ENCODE data around the gene KDM4B. TPM values are rescaled to one million over a fixed set of nuclear protein-coding genes. Genes with fewer than 3 reads are reported as not detected.

KDM4B gene
- total RNA-seq, 2 donors from 2014 or later, result 57.0 to 63.1 TPM

DNA sequence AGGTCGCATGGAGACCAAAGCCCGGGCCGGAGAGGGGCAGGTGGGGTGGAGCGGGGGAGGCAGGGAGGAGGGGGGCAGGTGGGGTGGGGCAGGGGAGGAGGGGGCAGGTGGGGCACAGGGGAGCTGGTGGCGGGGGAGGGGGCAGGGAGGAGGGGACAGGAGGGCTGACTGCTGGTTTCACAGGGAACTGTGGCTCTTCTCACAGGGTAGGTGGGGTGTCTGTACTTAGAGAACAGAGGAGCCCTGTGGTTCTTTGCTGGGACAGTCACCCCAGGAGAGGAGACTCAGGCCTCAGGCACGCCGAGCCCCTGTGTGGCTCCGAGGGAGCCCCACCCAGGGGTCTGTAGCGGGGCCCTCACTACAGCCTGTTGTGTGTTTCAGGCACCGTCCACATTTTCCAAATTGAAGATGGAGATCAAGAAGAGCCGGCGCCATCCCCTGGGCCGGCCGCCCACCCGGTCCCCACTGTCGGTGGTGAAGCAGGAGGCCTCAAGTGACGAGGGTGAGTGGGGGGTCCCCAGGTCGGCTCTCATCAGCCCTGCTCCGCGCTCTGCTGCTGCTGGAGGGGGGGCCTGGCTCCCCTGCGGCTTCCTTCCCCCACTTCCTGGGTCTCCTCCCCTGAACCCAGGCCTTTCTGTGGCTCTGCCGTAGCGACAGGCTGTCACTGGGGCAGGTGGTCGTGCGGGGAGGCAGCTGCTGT, 162.7 kb downstream of the KDM4B start:
- ATAC-seq (no peak), DNase-seq (ENCODE audit: low spot score) (no peak)
- Mint-ChIP-seq H3K36me3 (no peaks in the 10 kb centered on the region), H3K4me1 (ENCODE audit: low read depth in 2 of 2) (peaks cover 11 to 14% of the 10 kb centered on the region in 2 donors), H3K27ac (no peak overlapping the region), H3K9me3 (no peaks in the 10 kb centered on the region), H3K27me3 (no peaks in the 10 kb centered on the region), H3K4me3 (no peak overlapping the region)

DNA sequence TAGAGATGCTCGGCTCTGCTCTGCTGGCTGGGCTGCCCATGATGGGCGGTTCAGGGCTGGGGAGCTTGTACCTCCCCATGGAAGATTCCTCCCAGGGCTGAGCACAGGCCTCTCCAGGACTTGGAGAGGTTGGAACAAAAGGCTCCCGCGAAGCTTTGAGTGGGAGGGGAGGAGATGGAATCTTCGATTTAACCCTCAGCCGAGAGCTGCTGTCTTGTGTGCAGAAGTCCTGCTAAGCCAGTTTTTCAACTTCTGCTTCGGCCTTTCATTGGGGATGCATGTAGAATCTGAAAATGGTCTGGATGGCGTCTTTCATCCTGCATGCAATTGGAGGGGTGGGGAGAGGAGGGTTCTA, 163.3 kb downstream of the KDM4B start:
- Mint-ChIP-seq H3K9me3 (no peaks in the 10 kb centered on the region), H3K36me3 (no peaks in the 10 kb centered on the region), H3K4me1 (ENCODE audit: low read depth in 2 of 2) (peaks cover 11 to 16% of the 10 kb centered on the region in 2 donors), H3K27me3 (no peaks in the 10 kb centered on the region), H3K27ac (no peak overlapping the region), H3K4me3 (no peak overlapping the region)
- ATAC-seq (no peak), DNase-seq (ENCODE audit: low spot score) (no peak)

DNA sequence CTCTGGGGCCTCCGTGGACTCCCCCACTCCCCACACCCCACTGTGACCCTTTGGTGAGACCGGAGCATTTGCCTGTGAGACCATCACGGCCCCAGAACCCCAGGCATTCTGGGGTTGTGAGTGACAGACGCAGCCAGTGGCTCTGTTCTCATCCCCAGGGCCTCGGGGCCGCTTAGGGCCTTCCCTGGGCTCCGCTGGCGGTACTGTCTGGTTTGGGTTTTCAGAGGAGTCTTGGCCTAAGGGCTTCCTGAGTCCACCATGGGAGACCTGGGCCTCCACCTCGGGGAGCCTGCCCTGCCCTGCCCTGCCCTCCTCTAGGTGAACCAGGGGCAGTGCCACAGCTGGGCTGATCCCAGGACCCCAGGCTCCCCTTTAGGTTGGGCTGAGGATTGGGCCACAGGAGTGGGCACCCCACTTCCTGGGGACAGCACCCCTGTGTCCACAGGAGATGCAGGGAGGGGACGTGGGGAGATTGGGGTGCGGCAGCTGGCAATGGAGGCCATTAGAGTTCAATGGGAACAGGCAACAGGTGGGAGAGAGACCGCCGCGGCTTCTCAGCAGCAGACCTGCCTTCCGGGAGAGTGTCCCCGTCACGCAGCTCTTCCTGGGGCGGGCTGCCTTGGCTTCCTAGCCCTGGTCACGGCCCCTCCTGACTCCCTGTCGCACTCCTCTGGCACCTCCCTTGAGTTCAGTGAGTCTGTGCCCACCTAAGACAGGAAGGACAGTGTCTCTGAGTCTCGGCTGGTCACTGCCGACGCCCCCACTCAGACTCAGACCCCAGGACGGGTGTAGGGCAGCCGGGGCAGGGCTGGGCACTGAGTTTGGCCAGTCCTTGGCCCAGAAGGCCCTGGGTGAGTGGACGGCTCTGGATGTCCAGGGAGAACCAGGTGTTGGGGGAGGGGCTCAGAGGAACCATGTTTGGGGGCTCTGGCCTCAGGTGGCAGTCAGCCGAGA, 164.1 kb downstream of the KDM4B start:
- Mint-ChIP-seq H3K4me1 (ENCODE audit: low read depth in 2 of 2) (peaks cover 11 to 20% of the 10 kb centered on the region in 2 donors), H3K4me3 (no peak overlapping the region)
- no peak for ATAC-seq

DNA sequence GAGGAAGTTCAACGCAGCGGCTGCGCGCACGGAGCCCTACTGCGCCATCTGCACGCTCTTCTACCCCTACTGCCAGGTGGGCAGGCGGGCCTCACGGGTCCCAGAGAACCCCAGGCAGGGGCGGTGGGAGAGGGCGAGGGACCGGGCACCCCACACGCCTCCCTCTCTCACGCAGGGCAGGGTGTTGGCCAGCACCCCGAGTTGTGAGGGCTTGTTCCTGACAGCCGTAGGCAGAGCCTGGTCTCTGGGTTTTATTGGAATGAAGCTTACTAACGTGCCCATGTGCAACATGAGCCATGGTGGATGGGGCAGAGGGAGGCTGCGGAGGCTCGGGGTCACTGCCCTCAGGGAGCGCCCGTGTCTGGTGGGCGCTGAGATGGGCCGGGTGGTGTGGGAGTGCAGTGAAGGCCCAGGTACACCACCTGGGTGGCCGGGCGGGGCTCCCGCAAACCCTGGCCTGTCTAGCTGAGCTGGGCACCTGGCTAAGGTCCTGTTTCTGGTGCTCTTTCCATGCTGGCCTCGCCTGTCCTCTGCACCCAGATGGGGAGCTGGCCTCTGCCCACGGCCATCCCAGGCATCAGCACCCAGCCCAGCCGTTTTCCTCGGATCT, 165.2 kb downstream of the KDM4B start:
- Mint-ChIP-seq H3K9me3 (no peaks in the 10 kb centered on the region), H3K27me3 (no peaks in the 10 kb centered on the region), H3K4me3 (no peak overlapping the region), H3K36me3 (peaks cover 2% of the 10 kb centered on the region), H3K4me1 (ENCODE audit: low read depth in 2 of 2) (peaks cover 22 to 28% of the 10 kb centered on the region in 2 donors), H3K27ac (no peak overlapping the region)
- DNase-seq (ENCODE audit: low spot score), result no peak
- ATAC-seq, result no peak

More for the DNA sequence above, 164.1 kb downstream of the KDM4B start:
- DNase-seq (ENCODE audit: low spot score), result no peak
- Mint-ChIP-seq H3K27ac (no peak overlapping the region), H3K27me3 (no peaks in the 10 kb centered on the region), H3K9me3 (no peaks in the 10 kb centered on the region), H3K36me3 (no peaks in the 10 kb centered on the region)

DNA sequence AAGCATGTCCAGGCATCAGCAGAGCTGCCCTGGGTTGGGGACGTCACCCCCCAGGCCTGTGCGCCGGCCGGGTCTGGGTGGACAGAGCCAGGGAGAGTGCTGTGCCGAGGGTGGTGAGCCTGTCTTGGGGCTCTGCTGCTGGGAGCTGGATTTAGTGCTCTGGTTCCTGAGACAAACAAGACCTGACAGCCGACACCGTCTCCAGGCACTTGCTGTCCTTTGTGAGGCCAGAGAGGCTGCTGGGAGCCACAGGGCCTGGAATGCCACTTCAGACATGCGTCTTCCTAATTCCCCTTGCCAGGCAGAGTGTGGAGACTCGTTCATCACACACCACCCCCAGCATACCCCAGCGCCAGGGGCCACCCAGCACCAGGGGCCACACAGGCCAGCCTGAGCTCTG, 165.8 kb downstream of the KDM4B start:
- Mint-ChIP-seq H3K27ac (no peak overlapping the region), H3K4me1 (ENCODE audit: low read depth in 2 of 2) (peaks cover 28 to 34% of the 10 kb centered on the region in 2 donors)

DNA sequence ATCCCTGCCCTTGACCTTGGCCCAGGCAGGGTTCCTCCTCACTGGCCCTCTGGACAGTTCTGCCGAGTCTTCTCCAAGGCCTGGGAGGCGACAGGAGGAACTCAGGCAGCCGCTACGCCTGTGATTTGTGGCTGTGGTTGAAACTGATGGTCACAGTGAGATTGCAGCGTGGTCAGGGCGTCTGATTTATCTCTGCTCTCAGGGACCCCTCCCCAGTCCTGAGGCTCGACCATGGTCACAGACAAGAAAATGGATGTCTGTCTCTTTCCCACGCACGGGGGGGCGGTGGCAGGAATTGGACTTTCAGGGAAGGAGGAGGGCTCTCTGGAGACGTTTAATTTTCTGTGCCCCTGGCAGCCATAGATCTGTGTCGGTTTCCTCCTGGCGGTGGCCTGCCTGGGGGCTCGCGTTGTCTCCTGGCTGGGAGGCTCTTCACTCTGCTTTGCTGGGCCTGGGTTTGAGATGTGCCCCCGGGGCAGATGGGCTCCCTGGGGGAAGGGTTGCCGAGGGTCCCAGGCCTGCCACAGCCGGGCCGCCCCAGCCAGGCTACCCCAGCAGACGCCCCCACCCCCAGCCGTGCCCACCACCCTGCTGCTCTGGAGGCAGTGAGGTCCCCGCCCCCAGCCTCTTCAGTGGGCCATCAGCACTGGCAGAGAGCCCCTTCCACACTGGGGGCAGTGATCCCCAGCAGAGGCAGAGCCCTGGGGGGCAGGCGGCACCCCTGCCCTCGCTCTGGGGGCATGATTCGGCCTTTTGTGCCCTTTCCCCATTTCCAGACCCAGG, 167.4 kb downstream of the KDM4B start:
- DNase-seq (ENCODE audit: low spot score) (no peak), ATAC-seq (no peak)
- Mint-ChIP-seq H3K27me3 (no peaks in the 10 kb centered on the region), H3K4me3 (no peak overlapping the region), H3K36me3 (peaks cover 5% of the 10 kb centered on the region), H3K27ac (no peak overlapping the region), H3K4me1 (ENCODE audit: low read depth in 2 of 2) (peaks cover 20 to 23% of the 10 kb centered on the region in 2 donors), H3K9me3 (no peaks in the 10 kb centered on the region)

More for the DNA sequence above, 165.8 kb downstream of the KDM4B start:
- Mint-ChIP-seq H3K27me3 (no peaks in the 10 kb centered on the region), H3K4me3 (no peak overlapping the region), H3K36me3 (peaks cover 5% of the 10 kb centered on the region), H3K9me3 (no peaks in the 10 kb centered on the region)
- ATAC-seq, result no peak
- DNase-seq (ENCODE audit: low spot score), result no peak

DNA sequence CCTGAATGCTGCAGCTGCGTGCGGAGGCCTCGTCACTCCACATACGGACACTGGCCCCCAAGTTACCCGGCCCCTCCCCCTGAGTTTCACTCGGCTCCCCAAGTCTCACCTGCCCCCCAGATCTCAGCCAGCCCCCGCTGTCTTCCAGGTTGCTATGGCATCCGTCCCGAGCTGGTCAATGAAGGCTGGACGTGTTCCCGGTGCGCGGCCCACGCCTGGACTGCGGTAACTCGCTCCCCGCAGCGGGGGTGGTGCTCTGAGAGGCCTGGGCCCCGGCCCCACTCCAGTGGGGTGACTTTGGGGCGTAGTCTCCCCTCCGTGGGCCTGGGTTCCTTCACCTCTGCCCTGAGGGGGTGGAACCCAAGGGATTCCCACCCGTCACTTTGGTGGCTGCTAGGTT, 168.2 kb downstream of the KDM4B start:
- no peaks in the 10 kb centered on the region for H3K27me3 Mint-ChIP-seq
- H3K4me1 Mint-ChIP-seq (ENCODE audit: low read depth in 2 of 2), result peaks cover 20 to 21% of the 10 kb centered on the region in 2 donors
- no peak overlapping the region for H3K27ac Mint-ChIP-seq
- DNase-seq (ENCODE audit: low spot score) (no peak), ATAC-seq (no peak)
- no peaks in the 10 kb centered on the region for H3K9me3 Mint-ChIP-seq
- no peak overlapping the region for H3K4me3 Mint-ChIP-seq
- H3K36me3 Mint-ChIP-seq, result peaks cover 5% of the 10 kb centered on the region

DNA sequence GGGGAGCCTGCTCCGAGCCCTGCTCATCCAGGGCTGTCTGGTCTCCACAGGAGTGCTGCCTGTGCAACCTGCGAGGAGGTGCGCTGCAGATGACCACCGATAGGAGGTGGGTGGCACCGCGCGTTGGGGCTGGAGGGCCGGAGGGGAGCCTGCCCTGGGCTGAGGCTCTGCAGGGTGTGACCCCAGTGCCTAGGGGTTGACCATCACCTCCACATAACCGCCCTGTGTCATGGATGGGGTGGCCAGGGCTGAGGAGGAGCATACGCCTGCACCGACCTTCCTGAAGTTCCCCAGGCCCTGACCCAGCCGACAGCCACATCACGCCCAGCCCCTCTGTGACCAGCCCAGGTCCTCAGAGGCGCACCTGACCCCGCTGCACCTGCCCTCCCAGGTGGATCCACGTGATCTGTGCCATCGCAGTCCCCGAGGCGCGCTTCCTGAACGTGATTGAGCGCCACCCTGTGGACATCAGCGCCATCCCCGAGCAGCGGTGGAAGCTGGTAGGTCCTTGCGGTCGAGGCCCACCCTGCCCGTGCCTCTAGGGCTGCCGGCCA, 168.7 kb downstream of the KDM4B start:
- no peak for ATAC-seq
- no peak overlapping the region for H3K27ac Mint-ChIP-seq
- no peaks in the 10 kb centered on the region for H3K27me3 Mint-ChIP-seq
- no peak for DNase-seq (ENCODE audit: low spot score)
- H3K9me3 Mint-ChIP-seq, result no peaks in the 10 kb centered on the region
- H3K36me3 Mint-ChIP-seq, result peaks cover 5% of the 10 kb centered on the region
- H3K4me3 Mint-ChIP-seq, result no peak overlapping the region
- peaks cover 20 to 21% of the 10 kb centered on the region in 2 donors for H3K4me1 Mint-ChIP-seq (ENCODE audit: low read depth in 2 of 2)

DNA sequence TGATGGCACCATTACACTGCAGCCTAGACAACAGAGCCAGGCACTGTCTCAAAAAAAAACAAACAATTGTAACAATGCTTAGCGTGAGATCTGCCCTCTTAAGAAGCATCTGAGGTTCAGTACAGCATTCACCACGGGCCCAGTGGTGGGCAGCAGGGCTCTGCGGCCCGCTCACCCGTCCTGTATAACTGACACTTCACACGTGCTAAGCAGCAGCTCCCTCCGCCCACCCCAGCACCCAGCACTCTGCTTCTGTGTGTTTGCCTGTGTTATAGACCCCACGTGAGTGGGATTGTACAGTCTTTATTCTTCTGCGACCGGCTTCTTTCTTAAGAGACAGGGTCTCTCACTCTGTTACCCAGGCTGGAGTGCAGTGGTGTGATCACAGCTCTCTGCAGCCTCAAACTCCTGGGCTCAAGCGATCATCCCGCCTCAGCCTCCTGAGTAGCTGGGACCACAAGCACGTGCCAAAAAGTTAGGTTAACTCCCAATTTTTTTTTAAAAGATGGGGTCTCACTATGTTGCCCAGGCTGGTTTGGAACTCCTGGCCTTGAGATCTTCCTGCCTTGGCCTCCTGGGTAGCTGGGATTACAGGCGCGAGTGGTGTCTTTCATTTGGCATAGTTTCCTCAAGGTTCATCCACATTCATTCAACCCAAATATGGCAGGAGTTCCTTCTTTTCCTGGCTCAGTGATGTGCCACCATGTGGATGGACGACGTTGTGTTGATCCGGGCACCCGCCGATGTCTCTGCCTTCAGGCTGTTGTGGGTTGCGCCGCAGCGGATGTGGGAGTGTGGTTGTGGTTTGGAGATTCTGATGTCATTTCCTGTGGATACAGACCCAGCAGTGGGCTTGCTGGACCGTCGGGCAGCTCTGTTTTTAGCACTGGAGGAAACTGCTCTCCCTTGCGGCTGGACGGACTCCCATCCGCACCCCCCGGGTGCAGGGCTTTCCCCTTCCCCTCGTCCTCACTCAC, 170.0 kb downstream of the KDM4B start:
- DNase-seq (ENCODE audit: low spot score) (peak; percentile 91), ATAC-seq (peak; percentile 92 to 93)
- Mint-ChIP-seq H3K9me3 (no peaks in the 10 kb centered on the region), H3K27me3 (no peaks in the 10 kb centered on the region), H3K27ac (peak overlapping the region; percentile 72 to 87), H3K4me1 (ENCODE audit: low read depth in 2 of 2) (peaks cover 25 to 28% of the 10 kb centered on the region in 2 donors), H3K36me3 (peaks cover 5% of the 10 kb centered on the region), H3K4me3 (peak overlapping the region; percentile 68)

DNA sequence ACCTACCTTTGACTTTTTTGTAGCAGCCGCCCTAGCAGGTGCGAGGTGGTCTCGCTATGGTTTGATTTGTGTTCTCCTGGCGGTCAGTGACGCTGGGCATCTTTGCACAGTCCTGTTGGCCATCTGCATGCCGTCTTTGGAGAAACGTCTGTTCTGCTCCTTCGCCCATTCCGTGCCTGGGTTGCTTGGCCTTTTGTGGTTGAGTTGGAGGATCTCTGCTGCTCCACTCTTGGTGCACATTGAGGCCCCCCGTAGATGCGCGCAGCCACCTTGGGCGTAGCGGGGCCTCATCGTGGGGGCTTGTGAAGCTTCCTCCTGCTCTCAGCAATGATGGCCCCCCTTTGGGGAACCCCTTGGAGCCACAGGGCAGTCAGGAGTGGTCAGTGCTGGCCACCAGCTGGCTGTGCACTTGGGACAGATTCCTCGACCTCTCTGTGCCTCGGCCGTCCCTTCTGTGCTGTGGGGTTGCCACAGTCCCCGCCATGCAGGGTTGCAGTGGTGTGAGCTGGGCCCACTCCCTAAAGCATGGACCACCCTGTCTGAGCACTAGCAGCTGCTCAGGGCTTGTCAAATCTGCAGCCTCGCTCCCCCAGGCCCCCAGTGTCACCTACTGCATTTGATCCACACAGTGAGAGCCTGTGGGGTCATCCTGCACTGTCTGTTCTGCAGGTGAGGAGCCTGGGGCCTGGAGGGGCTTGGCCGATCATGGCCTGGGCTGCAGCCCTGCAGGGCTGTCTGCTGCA, 170.8 kb downstream of the KDM4B start:
- no peak for ATAC-seq
- Mint-ChIP-seq H3K4me1 (ENCODE audit: low read depth in 2 of 2) (peaks cover 25 to 28% of the 10 kb centered on the region in 2 donors), H3K36me3 (peaks cover 5% of the 10 kb centered on the region), H3K27me3 (no peaks in the 10 kb centered on the region), H3K9me3 (no peaks in the 10 kb centered on the region), H3K4me3 (peak overlapping the region; percentile 68), H3K27ac (peak overlapping the region; percentile 72 to 87)
- no peak for DNase-seq (ENCODE audit: low spot score)

DNA sequence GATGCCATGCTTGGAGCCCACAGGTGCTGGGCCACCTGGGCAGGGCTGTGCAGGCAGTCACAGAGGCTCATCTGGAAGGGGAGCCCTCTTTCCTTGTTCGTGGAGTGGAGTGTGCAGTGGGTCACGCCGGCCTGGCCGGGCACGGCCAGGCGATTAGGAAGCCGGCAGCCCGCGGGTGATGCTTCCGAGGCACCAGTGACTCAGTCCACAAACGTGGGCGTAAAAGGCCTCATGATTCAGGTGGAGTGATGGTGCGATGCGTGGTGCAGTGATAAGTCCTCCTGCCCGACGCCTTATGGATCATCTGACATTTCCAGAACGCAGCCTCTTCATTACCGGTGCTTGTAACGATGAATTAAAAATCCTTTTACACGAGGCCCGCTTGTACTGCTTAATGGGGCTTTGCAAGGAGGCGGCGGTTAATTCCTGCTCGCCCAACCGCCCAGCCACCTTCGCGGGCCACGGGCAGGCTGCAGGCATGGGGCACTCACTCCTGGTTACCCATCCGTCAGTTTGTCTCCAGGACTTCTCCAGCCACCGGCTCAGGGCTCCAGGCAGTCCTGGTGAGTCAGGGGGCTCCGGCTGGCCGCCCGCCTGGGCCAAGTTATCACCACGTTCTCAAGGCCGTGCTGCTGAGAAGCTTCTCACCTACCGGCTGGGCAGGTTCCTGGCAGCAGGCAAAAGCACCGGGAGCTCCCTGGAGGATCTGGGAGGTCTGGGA, 172.4 kb downstream of the KDM4B start:
- ATAC-seq (no peak), DNase-seq (ENCODE audit: low spot score) (no peak)
- no peaks in the 10 kb centered on the region for H3K9me3 Mint-ChIP-seq
- H3K27me3 Mint-ChIP-seq, result no peaks in the 10 kb centered on the region
- H3K4me3 Mint-ChIP-seq, result no peak overlapping the region
- H3K36me3 Mint-ChIP-seq, result peaks cover 5% of the 10 kb centered on the region
- peaks cover 25 to 28% of the 10 kb centered on the region in 2 donors for H3K4me1 Mint-ChIP-seq (ENCODE audit: low read depth in 2 of 2)
- no peak overlapping the region for H3K27ac Mint-ChIP-seq

All from natural killer cell treated with Interleukin-12 subunit alpha and Interleukin-12 subunit beta and Interleukin-15 and Interleukin-18, amount 100 ng/mL, for 72 hours (primary cell).